Measurements from ENCODE around the gene SNX5. TPM values are rescaled to one million over a fixed set of nuclear protein-coding genes. Genes with fewer than 3 reads are reported as not detected.

The SNX5 gene
- total and polyA plus RNA-seq, 2 of the 13 experiments (the other 11 are each of a cell fraction or from before 2014, with no cell fraction given): 664 to 1,040 TPM

GRCh38 chr20:18004384-18005031 is 35.9 kb upstream of the SNX5 start (continued):
- TF ChIP-seq IKZF4 (CRISPR knock-in tag; IDR thresholded peaks at IDR 0.05; ENCODE audit: borderline replicate concordance, low read depth, not compliant biosample characterization) (no peak), EHMT2 (IDR thresholded peaks at IDR 0.05; ENCODE audit: borderline replicate concordance, low read depth, low read length) (peak; percentile 74; the same call in 1 of the 2 replicates), ARID3A (IDR thresholded peaks at IDR 0.05; ENCODE audit: low read depth, low read length) (no peak), SOX13 (IDR thresholded peaks at IDR 0.05) (no peak), SOX13 (CRISPR knock-in tag; conservative IDR thresholded peaks at IDR 0.05 in 1 of 2, IDR thresholded peaks at IDR 0.05 in 1 of 2) (0 out of 4 replicates have a peak, but pooled peaks of 1 of the 2 experiments have one; percentile 42), MEF2D (CRISPR knock-in tag; IDR thresholded peaks at IDR 0.05) (no peak), ELF3 (CRISPR knock-in tag; IDR thresholded peaks at IDR 0.05) (peak; percentile 26; the same call in 1 of the 2 replicates), ZBTB42 (CRISPR knock-in tag; IDR thresholded peaks at IDR 0.05) (0 out of 2 replicates have a peak, but pooled peaks have one; percentile 22), ZNF142 (CRISPR knock-in tag; IDR thresholded peaks at IDR 0.05) (0 out of 2 replicates have a peak, but pooled peaks have one; percentile 44), TFDP2 (CRISPR knock-in tag; IDR thresholded peaks at IDR 0.05) (peak; percentile 64; the same call in 1 of the 2 replicates), MAZ (IDR thresholded peaks at IDR 0.05; ENCODE audit: borderline replicate concordance, low read depth, low read length) (no peak), MAZ (CRISPR knock-in tag; IDR thresholded peaks at IDR 0.05; ENCODE audit: low read depth) (0 out of 2 replicates have a peak, but pooled peaks have one; percentile 50), MED1 (CRISPR knock-in tag; IDR thresholded peaks at IDR 0.05) (0 out of 2 replicates have a peak, but pooled peaks have one; percentile 4), RXRA (CRISPR knock-in tag; IDR thresholded peaks at IDR 0.05) (peak; percentile 53; the same call in 1 of the 2 replicates), ZNF350 (CRISPR knock-in tag; IDR thresholded peaks at IDR 0.05; ENCODE audit: borderline replicate concordance, low read depth) (0 out of 2 replicates have a peak, but pooled peaks have one; percentile 19), FOXA3 (CRISPR knock-in tag; IDR thresholded peaks at IDR 0.05) (0 out of 2 replicates have a peak, but pooled peaks have one; percentile 11), ZNF138 (CRISPR knock-in tag; IDR thresholded peaks at IDR 0.05; ENCODE audit: low read depth) (no peak; the same call in 1 of the 2 replicates), RARA (CRISPR knock-in tag; IDR thresholded peaks at IDR 0.05) (peak; percentile 43; the same call in 1 of the 2 replicates), TBP (CRISPR knock-in tag; IDR thresholded peaks at IDR 0.05) (no peak), ASH2L (IDR thresholded peaks at IDR 0.05; ENCODE audit: insufficient read length, low read depth, low read length) (peak; percentile 13), CCDC6 (CRISPR knock-in tag; IDR thresholded peaks at IDR 0.05) (0 out of 2 replicates have a peak, but pooled peaks have one; percentile 15)
